HFF-Myc (cell line): ENCODE data around the gene OR10H5.
"Not testable (repeated sequence)": the region's sequence is repeated elsewhere in the genome, so short reads cannot be mapped to it uniquely, and the experiment has no call there.

Experiments
- DNase-seq: peaks from one replicate; pipeline ENCODE4 v3.0.0-alpha.2; 2011; ENCODE audit warnings: low read depth; ENCODE audit errors: extremely low read depth
- H3K4me3 ChIP-seq: replicated peaks from 2 replicates; pipeline ENCODE4 v1.5.1; 2011; ENCODE audit warnings: low read depth, mild to moderate bottlenecking, control low read depth, low read length
- CTCF ChIP-seq: IDR thresholded peaks from 2 replicates; pipeline ENCODE4 v1.5.1; 2012; ENCODE audit warnings: mild to moderate bottlenecking, low read depth, low read length, control low read depth; ENCODE audit errors: missing control alignments

Gene OR10H5

DNA sequence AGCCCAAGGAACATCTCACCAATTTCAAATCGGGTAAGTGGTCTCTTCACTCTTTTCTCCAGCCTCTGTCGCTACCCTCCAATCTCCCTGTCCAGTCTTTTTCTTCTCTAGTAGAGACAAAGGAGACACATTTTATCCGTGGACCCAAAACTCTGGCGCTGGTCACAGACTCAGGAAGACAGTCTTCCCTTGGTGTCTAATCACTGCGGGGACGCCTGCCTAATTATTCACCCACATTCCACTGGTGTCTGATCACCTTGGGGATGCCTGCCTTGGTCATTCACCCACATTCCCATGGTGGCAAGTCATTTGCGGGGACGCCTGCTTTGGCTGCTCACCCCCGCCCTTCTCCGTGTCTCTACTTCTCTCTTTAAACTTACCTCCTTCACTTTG is 41.8 kb downstream of the OR10H5 start:
- no peak for TF ChIP-seq CTCF
- H3K4me3 ChIP-seq, result no peak overlapping the region
- DNase-seq, result no peak

- no peak overlapping the region for H3K4me3 ChIP-seq
- DNase-seq, result no peak
- no peak for TF ChIP-seq CTCF
Observed at GRCh38 chr19:15829786-15830185, 42.3 kb downstream of the OR10H5 start.

GRCh38 chr19:15831626-15832025 is 44.2 kb downstream of the OR10H5 start:
- DNase-seq, result no peak
- no peak for TF ChIP-seq CTCF
- H3K4me3 ChIP-seq, result no peak overlapping the region

DNA sequence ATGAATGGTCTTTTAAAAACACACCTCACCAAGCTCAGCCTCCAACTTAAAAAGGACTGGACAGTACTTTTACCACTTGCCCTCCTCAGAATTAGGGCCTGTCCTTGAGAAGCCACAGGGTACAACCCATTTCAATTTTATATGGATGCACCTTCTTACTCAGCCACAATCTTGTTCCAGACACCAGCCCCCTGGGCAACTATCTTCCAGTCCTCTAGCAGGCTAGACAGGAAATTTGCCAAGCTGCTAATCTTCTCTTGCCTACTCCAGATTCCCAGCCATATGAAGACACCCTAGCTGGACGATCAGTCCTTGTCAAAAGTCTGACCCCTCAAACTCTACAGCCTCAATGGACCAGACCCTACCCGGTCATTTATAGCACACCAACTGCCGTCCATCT is 46.8 kb downstream of the OR10H5 start:
- DNase-seq, H3K4me3 ChIP-seq: not testable (repeated sequence)

DNA sequence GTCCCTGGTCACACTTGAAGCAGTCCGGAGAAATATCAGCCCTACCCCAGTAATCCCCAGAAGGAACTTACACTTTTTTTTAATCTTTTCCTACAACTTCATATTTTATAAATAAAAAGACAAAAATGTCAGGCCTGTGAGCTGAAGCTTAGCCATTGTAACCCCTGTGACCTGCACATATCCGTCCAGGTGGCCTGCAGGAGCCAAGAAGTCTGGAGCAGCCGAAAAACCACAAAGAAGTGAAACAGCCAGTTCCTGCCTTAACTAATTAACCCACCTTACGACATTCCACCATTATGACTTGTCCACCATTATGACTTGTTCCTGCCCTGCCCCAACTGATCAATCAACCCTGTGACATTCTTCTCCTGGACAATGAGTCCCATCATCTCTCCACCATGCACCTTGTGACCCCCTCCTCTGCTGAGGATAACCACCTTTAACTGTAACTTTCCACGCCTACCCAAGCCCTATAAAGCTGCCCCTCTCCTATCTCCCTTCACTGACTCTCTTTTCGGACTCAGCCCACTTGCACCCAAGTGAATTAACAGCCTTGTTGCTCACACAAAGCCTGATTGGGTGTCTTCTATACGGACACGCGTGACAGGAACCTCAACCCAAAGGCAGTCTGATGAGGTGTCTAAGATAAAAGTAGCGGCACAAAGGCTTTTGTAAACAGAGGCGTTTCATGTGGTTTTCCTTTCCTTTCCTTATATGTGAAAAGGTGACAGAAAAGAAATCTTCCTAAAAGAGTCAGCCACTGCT is 48.3 kb downstream of the OR10H5 start:
- not testable (repeated sequence) for DNase-seq
- H3K4me3 ChIP-seq, result peak overlapping the region; percentile 53

DNA sequence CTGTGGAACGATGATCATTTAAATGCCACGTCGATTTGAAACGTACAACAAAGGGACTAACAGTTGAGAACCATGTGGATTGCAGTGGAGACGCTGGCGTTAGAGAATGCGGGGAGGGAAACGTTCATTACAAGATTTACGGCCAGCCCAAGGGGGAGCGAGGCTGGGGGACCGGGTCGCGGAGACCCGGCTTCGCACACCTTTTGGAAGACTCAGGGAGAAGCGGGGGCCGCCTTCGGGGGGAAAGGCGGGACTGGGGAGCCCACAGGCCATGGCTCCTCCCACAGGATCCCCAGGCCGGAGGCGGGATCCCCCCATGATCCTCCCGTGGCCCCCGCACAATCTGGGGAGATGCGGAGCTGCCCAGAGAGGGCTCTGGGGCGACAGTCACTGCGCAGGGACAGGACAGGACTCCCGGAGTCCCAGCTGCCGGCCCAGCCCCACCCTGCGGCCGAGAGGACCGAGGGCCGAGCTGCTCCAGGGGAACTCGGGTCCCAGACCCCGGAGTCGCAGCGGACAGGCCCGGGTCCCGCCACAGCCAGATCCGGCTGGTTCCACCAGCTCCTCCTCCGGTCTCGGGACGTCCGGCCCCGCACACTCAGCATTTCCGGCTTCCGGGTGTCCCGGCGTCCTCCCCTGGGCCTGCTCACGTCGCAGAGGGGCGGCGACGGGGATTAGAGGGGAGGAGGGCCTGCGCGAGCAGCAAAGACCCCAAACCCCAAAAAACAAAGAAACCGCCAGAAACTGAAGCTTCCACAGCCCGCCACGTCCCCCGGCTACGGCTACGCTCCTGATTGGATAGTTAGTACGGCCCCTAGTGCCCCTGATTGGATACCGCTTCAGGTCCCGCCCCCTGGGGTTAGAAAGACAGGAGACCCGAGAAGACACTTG is 49.1 kb downstream of the OR10H5 start:
- DNase-seq, result peak; percentile 59
- no peak for TF ChIP-seq CTCF
- peak overlapping the region; percentile 53 for H3K4me3 ChIP-seq

- peak overlapping the region; percentile 53 for H3K4me3 ChIP-seq
- TF ChIP-seq CTCF, result no peak
- no peak for DNase-seq
Observed at GRCh38 chr19:15837221-15837731, 49.8 kb downstream of the OR10H5 start.
